GM12891 (cell line): ENCODE results near the gene FAM227A.

Experiments used
- PAX5 ChIP-seq: IDR thresholded peaks from 2 replicates; pipeline ENCODE4 v1.6.1; 2011; ENCODE audit warnings: low read length, moderate library complexity, mild to moderate bottlenecking; ENCODE audit not compliant: insufficient read depth, severe bottlenecking
- POLR2A ChIP-seq: IDR thresholded peaks from 2 replicates; pipeline ENCODE4 v1.6.1; 2011; ENCODE audit warnings: low read depth, low read length, control low read depth
- TAF1 ChIP-seq: IDR thresholded peaks from 2 replicates; pipeline ENCODE4 v1.6.1; 2011; ENCODE audit warnings: low read depth, low read length, control low read depth

GRCh38 chr22:38540701-38541100 is 115.5 kb downstream of the FAM227A start:
- TF ChIP-seq PAX5 (no peak), POLR2A (no peak), TAF1 (no peak)
